ENCODE measurements around the gene RAP1A.

DNA sequence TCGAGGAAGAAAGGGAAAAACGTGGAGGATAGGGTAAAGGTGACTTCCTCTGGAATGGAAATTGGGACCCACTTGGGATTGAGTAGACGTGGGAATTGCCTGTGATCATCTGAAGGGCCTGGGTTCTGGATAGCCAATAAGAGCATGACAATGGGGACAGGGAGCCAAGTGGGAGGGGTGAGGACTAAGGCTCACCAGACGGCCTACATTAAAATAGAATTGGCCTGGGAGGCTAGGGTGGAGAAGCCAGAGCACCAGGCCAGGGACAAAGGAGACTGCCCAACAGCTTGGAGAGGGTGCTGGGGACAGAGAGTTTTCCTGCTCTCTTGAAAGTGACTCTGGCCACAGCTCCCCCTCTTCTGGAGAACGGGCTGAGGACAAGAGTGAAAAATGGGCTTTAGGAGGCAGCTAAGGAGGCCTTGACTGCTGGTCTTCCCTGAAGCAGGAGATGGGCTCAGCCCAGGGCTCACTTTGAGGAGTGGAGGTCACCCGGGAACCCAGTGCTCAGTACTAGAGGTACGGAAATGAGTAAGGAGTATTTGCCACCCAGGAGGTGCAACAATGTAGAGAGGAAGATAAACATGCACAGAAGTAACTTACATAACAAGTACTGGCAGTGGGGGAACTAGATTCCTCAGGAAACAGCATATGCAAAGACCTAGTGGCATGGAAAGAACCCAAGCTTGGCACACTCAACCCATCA lies 100.8 kb downstream of the RAP1A start:
- TF ChIP-seq, protein P1, sequence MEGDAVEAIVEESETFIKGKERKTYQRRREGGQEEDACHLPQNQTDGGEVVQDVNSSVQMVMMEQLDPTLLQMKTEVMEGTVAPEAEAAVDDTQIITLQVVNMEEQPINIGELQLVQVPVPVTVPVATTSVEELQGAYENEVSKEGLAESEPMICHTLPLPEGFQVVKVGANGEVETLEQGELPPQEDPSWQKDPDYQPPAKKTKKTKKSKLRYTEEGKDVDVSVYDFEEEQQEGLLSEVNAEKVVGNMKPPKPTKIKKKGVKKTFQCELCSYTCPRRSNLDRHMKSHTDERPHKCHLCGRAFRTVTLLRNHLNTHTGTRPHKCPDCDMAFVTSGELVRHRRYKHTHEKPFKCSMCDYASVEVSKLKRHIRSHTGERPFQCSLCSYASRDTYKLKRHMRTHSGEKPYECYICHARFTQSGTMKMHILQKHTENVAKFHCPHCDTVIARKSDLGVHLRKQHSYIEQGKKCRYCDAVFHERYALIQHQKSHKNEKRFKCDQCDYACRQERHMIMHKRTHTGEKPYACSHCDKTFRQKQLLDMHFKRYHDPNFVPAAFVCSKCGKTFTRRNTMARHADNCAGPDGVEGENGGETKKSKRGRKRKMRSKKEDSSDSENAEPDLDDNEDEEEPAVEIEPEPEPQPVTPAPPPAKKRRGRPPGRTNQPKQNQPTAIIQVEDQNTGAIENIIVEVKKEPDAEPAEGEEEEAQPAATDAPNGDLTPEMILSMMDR (optimal IDR thresholded peaks at IDR 0.05 in 1 of 3, IDR thresholded peaks at IDR 0.05 in 1 of 3, conservative IDR thresholded peaks at IDR 0.05 in 1 of 3; ENCODE audit: extremely low read depth in 1 of 3, insufficient read depth in 2 of 3, low read length in 3 of 3): no peak
- no peak for TF ChIP-seq EZH2 (IDR thresholded peaks at IDR 0.05; ENCODE audit: low read length)
